DOHH2 (cell line): ENCODE data around the gene TOGARAM2.

ENCODE experiments used
- H3F3A ChIP-seq: fragments of 200-600 bp; sonication (generic), shearing (Covaris generic); 2 replicates; pipeline ENCODE4 v1.6.0; 2016; ENCODE audit warnings: antibody characterized with exemption, mild to moderate bottlenecking; ENCODE audit not compliant: control insufficient read depth, insufficient read depth
- H3K27ac ChIP-seq: fragments of 200-600 bp; sonication (generic); 2 replicates; pipeline ENCODE4 v1.5.1; 2014; ENCODE audit warnings: low read depth, mild to moderate bottlenecking, low read length, moderate library complexity
- H3K27me3 ChIP-seq: fragments of 200-600 bp; sonication (generic); 2 replicates; pipeline ENCODE4 v1.6.1; 2014; ENCODE audit warnings: mild to moderate bottlenecking, low read length, mixed read lengths; ENCODE audit not compliant: control insufficient read depth
- H3K36me3 ChIP-seq: fragments of 200-600 bp; sonication (generic); 2 replicates; pipeline ENCODE4 v1.6.1; 2014; ENCODE audit warnings: mild to moderate bottlenecking, low read length, moderate library complexity, mixed read lengths; ENCODE audit not compliant: control insufficient read depth
- H3K4me1 ChIP-seq: fragments of 200-600 bp; sonication (generic); 2 replicates; pipeline ENCODE4 v1.6.1; 2014; ENCODE audit warnings: mild to moderate bottlenecking, low read length, mixed read lengths; ENCODE audit not compliant: control insufficient read depth
- H3K4me2 ChIP-seq: fragments of 200-600 bp; sonication (generic); 2 replicates; pipeline ENCODE4 v1.6.0; 2014; ENCODE audit warnings: mild to moderate bottlenecking, low read length, moderate library complexity
- H3K4me3 ChIP-seq: fragments of 200-600 bp; sonication (generic); 2 replicates; pipeline ENCODE4 v1.5.1; 2014; ENCODE audit warnings: mild to moderate bottlenecking, low read length, mixed read lengths
- H3K79me2 ChIP-seq: fragments of 200-600 bp; sonication (generic); 2 replicates; pipeline ENCODE4 v1.6.1; 2014; ENCODE audit warnings: mild to moderate bottlenecking, low read length, mixed read lengths; ENCODE audit not compliant: control insufficient read depth
- H3K9me2 ChIP-seq: fragments of 200-600 bp; sonication (generic); replicated peaks from 2 replicates; pipeline ENCODE4 v1.6.1; 2014; ENCODE audit warnings: mild to moderate bottlenecking, low read length, mixed read lengths; ENCODE audit not compliant: control insufficient read depth
- H3K9me3 ChIP-seq: fragments of 200-600 bp; sonication (generic); 2 replicates; pipeline ENCODE4 v1.6.1; 2014; ENCODE audit warnings: antibody characterized with exemption, low read length, mixed read lengths; ENCODE audit not compliant: control insufficient read depth, insufficient read depth
- H4K20me1 ChIP-seq: fragments of 200-600 bp; sonication (generic); 2 replicates; pipeline ENCODE4 v1.6.0; 2014; ENCODE audit warnings: low read depth, mild to moderate bottlenecking, antibody characterized with exemption, low read length, moderate library complexity; ENCODE audit not compliant: control insufficient read depth, insufficient read depth
- EZH2phosphoT487 ChIP-seq: fragments of 200-600 bp; sonication (generic); IDR thresholded peaks from 2 replicates; pipeline ENCODE4 v1.6.1; 2017; ENCODE audit warnings: borderline replicate concordance, mild to moderate bottlenecking, antibody characterized with exemption, low read length, moderate library complexity, mixed read lengths
- TF ChIP-seq, protein P1 (sequence below): fragments of 200-600 bp; sonication (generic); IDR thresholded peaks from one replicate; pipeline ENCODE4 v1.5.1; 2014; ENCODE audit warnings: antibody characterized with exemption, mild to moderate bottlenecking, low read depth, low read length; ENCODE audit not compliant: poor library complexity, severe bottlenecking

The TOGARAM2 gene

GRCh38 chr2:28981016-28981441, at the start of gene TOGARAM2:
Gene TOGARAM2, plus strand, starts transcription at chr2:28981298. Its CDS starts 13,537 bp downstream, at chr2:28994835.
- Histone ChIP-seq H3F3A (no peaks in the 10 kb centered on the region), H3K4me3 (no peak within 1 kb of the TSS), H3K4me2 (no peak within 1 kb of the TSS), H4K20me1 (no peaks in the 10 kb centered on the region), H3K4me1 (no peaks in the 10 kb centered on the region), H3K9me2 (no peaks in the 10 kb centered on the region), H3K79me2 (no peaks in the 10 kb centered on the region), H3K27me3 (no peaks in the 10 kb centered on the region), H3K36me3 (no peaks in the 10 kb centered on the region), H3K27ac (no peak within 1 kb of the TSS), H3K9me3 (no peaks in the 10 kb centered on the region)
- TF ChIP-seq, protein P1, sequence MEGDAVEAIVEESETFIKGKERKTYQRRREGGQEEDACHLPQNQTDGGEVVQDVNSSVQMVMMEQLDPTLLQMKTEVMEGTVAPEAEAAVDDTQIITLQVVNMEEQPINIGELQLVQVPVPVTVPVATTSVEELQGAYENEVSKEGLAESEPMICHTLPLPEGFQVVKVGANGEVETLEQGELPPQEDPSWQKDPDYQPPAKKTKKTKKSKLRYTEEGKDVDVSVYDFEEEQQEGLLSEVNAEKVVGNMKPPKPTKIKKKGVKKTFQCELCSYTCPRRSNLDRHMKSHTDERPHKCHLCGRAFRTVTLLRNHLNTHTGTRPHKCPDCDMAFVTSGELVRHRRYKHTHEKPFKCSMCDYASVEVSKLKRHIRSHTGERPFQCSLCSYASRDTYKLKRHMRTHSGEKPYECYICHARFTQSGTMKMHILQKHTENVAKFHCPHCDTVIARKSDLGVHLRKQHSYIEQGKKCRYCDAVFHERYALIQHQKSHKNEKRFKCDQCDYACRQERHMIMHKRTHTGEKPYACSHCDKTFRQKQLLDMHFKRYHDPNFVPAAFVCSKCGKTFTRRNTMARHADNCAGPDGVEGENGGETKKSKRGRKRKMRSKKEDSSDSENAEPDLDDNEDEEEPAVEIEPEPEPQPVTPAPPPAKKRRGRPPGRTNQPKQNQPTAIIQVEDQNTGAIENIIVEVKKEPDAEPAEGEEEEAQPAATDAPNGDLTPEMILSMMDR: no peak
- TF ChIP-seq EZH2phosphoT487: no peak

GRCh38 chr2:28934769-28935168, 46.3 kb upstream of the TOGARAM2 start:
- no peak overlapping the region for H3K27ac ChIP-seq
- 0 out of 2 replicates have a peak, but pooled peaks cover 5% of the 10 kb centered on the region for H3F3A ChIP-seq
- H3K4me2 ChIP-seq: no peak overlapping the region
- H3K36me3 ChIP-seq: peaks cover 99% of the 10 kb centered on the region
- H3K4me1 ChIP-seq: no peaks in the 10 kb centered on the region
- H3K9me3 ChIP-seq: no peaks in the 10 kb centered on the region
- no peaks in the 10 kb centered on the region for H3K27me3 ChIP-seq
- H4K20me1 ChIP-seq: no peaks in the 10 kb centered on the region
- TF ChIP-seq, protein P1: no peak
- TF ChIP-seq EZH2phosphoT487: no peak
- peaks cover 30% of the 10 kb centered on the region for H3K79me2 ChIP-seq
- no peaks in the 10 kb centered on the region for H3K9me2 ChIP-seq
- no peak overlapping the region for H3K4me3 ChIP-seq

GRCh38 chr2:28941008-28941407, 40.1 kb upstream of the TOGARAM2 start:
- H3K36me3 ChIP-seq: peaks cover 93% of the 10 kb centered on the region
- no peaks in the 10 kb centered on the region for H4K20me1 ChIP-seq
- H3F3A ChIP-seq: peaks cover 2% of the 10 kb centered on the region; the same call in 1 of the 2 replicates
- H3K27ac ChIP-seq: no peak overlapping the region
- H3K79me2 ChIP-seq: no peaks in the 10 kb centered on the region; the same call in 1 of the 2 replicates
- H3K4me1 ChIP-seq: no peaks in the 10 kb centered on the region
- H3K4me3 ChIP-seq: no peak overlapping the region
- H3K4me2 ChIP-seq: no peak overlapping the region
- H3K27me3 ChIP-seq: no peaks in the 10 kb centered on the region
- no peaks in the 10 kb centered on the region for H3K9me3 ChIP-seq
- H3K9me2 ChIP-seq: no peaks in the 10 kb centered on the region
- TF ChIP-seq, protein P1: no peak
- no peak for TF ChIP-seq EZH2phosphoT487
